ENCODE results near the gene HSD17B1.
A peak's percentile ranks its signal among the peaks of the same experiment; 100 is the strongest.
"Not testable (repeated sequence)": the region's sequence is repeated elsewhere in the genome, so short reads cannot be mapped to it uniquely, and the experiment has no call there.

Gene HSD17B1

GRCh38 chr17:42552736-42553135 is at the start of gene HSD17B1:
TSS of gene HSD17B1 (plus strand) at chr17:42552923. CDS start at chr17:42552934, 11 bp downstream.
- DNase-seq (ENCODE audit: low spot score): not testable (repeated sequence)

DNA sequence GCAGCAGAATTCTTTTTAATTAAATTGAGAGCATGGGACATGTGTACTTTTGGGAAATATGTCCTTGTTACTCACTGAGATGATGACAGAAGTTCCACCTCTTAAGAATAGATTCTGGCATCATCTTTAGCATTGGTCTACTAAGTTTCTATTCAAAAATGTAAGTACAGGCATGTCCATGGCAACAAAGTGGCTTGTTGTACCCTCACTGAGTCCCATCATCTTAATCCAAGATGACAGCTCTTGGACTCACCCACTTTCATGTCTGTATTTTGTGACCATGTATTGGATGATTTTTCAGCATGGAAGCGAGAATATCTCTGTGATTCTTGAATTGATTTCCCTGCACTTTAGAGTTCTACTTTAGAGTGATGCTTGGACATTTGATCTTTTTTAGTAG is 49.8 kb upstream of the HSD17B1 start:
- DNase-seq (ENCODE audit: low spot score): no peak

DNA sequence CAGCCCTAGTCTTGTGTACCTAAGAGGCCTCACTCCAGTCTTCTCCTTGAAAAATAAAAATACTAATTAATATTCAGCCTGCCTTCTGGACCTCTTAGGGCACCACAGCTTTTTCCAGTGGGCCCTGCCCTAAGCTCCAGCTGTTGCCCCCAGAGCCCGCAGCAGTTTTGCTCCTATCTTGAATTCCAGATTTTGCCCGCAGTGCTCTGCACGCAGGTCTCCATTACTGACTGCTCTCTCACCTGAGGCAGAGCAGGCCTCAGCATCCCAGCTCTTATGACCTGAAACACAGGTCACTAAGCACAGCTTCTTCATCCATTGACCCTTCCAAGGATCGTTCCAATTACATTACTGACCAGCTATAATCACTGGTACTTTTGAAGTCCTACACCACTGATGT is 45.1 kb upstream of the HSD17B1 start:
- DNase-seq (ENCODE audit: low spot score): no peak

DNA sequence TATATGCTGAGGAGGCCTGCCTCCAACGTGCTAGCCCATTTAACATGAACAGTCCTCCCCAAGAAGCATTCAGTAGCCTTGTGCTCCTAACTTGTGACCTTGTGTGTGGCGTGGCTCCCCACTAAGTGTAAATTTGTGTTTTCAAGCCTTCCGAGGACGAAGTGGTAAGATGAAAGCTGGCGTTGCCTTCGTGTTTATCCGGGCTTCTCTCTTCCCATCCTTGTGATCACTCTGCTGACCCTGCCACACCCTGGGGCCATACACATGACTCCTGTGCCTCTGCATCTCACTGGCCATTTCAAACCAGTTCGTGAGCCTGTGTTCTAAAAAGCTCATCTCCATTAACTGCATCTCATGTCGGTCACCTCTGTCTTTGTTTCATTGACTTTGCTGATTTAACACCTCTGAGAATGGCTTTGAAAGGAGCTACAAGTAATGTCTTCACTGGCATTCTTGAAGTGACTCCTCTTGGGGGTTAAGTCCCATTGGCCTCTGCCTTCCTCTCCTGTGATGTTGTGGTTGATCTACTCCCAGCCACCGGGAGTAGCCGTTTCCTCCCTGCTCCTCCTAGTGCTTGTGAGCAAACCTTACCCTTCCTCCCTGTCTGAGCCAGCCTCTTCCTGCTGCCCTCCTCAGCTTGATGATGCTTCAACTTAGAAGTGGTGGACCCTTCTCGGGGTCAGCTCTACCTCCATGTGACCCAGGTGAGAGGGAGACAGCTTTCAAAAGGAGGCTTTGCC is 44.1 kb upstream of the HSD17B1 start:
- no peak for DNase-seq (ENCODE audit: low spot score)

GRCh38 chr17:42509409-42509808 is 43.3 kb upstream of the HSD17B1 start:
- no peak for DNase-seq (ENCODE audit: low spot score)

- no peak for DNase-seq (ENCODE audit: low spot score)
Measured at GRCh38 chr17:42509841-42510240, 42.9 kb upstream of the HSD17B1 start.

- DNase-seq (ENCODE audit: low spot score): no peak
Measured at GRCh38 chr17:42512246-42512645, 40.5 kb upstream of the HSD17B1 start.

GRCh38 chr17:42512733-42513251 is 39.9 kb upstream of the HSD17B1 start:
- DNase-seq (ENCODE audit: low spot score): no peak

DNA sequence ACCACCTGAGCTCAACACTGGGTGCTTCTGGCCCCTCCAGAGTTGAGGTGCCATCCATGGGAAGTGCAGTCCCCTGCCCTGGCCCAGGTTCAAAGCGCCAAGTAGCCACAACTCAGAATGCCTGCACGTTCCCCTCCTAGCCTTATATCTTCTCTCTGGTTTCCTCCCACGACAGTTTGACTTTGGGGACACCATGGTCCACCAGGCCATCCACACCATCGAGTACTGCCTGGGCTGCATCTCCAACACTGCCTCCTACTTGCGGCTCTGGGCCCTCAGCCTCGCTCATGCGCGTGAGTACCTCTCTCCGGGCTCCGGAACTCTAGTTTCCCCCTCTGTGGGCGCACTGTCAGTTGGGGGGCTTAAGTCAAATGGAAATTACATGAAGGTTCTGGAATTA is 39.0 kb upstream of the HSD17B1 start:
- DNase-seq (ENCODE audit: low spot score): no peak

DNA sequence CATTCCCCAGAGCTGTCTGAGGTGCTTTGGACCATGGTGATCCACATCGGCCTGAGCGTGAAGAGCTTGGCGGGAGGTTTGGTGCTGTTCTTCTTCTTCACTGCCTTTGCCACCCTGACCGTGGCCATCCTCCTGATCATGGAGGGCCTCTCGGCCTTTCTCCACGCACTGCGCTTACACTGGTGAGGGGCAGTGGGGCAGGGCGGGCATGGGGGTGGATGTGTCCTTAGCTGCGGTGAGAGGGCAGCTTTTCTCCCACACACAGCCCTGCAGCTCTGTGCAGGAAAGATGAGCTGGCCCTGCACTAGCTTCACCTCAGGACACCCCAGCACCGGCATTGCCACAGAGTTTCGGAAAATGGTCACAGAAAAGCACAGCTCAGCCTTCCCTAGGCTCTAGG is 38.4 kb upstream of the HSD17B1 start:
- DNase-seq (ENCODE audit: low spot score): no peak

DNA sequence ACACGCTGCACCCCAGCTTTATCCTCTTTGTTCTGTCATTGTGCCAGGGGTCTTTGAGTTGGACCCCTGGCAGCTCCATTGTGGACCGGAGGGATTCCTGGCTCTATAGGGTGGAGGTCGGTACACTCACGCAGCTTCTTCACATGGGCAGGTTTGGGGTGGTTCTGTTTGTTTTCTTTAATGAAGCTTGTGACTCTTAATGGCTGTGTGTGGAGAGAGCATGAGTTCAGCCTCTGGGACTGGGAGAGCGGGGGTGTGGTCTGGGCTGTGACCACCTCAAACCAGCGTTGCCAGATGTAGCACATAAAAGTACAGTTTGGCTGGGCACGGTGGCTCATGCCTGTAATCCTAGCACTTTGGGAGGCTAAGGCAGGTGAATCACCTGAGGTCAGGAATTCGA is 37.9 kb upstream of the HSD17B1 start:
- no peak for DNase-seq (ENCODE audit: low spot score)

GRCh38 chr17:42517516-42517915 is 35.2 kb upstream of the HSD17B1 start:
- DNase-seq (ENCODE audit: low spot score): peak; percentile 97

DNA sequence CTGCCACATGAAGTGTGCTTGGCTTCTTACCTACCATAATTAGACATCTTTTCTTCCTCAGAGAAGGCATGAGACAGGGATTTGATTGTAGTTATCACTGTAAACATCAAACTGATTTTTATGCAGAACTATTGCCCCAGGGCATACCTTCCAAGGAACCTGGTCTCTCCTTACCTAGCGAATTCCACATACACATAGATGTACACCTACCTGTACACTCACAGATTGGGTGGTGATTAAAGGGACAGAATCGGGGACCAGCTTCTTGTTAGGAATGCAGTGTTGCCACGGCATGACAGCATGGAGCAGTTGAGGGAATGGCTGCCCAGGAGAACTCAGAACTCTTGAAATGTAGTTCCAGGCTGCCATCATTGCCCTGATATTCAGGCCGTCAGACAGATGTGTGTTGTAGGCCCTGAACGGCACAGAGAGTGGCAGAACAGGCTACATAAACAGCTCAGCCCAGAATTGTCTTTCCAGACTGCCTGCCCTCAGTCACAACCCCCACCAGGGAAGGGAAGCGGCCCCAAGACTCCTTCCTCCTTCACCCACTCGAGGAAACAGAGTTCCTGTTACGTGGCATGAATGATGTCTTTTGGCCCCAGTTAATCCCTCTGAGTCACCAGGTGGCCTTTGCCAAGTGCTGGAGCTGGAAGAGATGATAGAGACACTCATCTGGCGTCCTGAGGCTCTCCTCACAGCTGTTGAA is 34.5 kb upstream of the HSD17B1 start:
- peak; percentile 89 for DNase-seq (ENCODE audit: low spot score)

DNA sequence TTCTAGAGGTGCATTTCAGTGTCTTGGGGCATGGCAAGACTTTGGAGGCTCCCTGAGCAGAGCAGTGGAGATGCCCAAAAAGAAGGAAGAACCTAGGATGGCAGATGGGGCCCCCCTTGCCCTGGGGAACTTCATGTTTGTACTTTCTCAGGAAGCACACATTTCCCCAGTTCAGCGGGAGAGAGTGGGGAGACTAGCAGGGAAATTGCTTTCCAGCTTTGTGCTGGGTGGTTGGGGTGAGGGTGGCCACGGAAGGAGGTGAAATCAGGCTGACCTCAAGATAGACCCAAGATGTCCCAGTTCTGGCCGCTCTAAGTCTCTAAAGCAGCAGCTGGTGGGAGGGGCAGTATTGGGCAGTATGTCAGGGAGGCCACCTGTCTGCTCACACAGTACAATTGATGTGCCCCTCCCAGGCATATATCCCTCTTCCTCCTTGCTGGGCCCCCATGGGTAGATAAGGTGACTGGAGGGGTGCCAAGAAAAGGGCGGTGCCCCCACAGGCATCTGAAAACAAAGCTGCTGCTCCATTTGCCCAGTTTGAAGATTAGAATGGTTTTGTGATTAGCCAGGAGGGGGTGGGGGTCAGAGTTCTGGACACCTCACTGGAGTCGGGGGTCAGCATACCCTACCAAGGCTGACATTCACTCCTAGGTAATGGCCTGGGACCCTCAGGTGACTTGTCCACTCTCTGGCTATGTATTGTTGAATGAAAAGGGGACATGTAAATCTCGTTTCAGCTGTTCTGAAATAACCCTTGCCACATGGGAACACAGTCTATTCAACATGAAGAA is 33.8 kb upstream of the HSD17B1 start:
- DNase-seq (ENCODE audit: low spot score): no peak

DNA sequence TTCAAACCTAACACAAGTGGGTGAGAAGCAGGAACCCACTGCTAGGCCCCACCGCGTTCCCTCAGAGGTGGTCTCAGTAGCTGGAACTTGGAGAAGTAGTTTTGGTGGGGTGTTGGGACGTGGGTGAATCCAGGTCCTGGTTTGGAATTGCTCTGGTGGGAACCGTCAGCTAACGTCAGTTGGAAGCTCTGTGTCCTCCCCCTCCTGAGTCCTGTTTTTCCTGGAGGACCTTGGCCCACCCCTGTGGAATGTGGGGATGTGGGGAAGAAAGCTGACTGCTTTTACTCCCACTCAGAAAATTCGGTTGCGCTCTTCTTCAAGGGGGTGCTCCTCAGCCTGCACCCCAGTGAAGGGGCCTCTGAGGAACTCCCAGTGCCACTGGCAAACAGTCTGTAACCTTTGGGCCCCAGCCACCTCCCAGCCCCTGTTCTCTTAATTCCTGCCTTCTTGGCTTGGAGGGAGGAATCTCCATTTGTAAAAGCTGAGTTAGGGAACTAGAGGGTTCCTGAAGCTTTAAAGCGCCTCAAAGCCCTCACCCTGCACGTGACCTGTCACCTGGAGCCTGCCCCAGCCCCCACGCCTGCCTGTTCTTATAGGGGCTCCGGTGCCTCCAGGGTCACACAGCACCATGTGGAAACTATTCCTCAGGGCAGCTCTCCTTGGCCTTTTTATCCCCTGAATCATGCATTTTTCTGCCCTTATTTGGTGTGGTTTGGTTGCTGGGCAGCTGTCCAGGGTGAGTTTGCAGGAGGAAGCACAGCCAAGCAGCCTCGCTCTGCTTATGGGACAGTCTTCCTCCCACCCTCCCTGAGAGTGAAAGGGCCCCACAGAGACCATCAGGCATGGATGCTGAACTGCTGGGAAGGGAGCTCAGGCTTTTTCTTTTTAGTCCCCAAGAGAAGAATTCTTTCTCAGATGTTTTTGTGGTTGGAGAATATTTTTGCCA is 32.9 kb upstream of the HSD17B1 start:
- peak; percentile 93 for DNase-seq (ENCODE audit: low spot score)

DNA sequence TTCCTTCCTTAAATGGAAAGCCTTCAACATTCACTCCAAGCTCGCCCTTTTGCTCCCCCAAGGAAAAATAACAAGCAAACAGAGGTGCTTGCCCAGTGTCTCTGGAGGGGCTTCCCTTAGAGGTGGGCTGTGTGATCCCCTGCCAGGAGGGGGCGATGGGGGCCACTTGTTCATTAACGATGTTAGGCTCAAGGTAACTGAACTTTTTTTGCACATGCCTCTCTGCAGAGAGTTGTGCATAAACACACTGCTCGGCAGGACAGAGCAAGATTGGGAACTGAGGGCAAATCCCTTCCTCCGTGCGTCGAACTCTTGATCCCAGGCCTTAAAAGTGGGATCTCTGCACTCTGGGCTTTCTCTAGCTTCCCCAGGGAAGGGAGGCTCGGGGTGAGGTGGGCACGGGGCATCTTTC is 32.2 kb upstream of the HSD17B1 start:
- DNase-seq (ENCODE audit: low spot score): no peak

- DNase-seq (ENCODE audit: low spot score): no peak
Measured at GRCh38 chr17:42521036-42521435, 31.7 kb upstream of the HSD17B1 start.

GRCh38 chr17:42521666-42522262 is 31.0 kb upstream of the HSD17B1 start:
- no peak for DNase-seq (ENCODE audit: low spot score)

DNA sequence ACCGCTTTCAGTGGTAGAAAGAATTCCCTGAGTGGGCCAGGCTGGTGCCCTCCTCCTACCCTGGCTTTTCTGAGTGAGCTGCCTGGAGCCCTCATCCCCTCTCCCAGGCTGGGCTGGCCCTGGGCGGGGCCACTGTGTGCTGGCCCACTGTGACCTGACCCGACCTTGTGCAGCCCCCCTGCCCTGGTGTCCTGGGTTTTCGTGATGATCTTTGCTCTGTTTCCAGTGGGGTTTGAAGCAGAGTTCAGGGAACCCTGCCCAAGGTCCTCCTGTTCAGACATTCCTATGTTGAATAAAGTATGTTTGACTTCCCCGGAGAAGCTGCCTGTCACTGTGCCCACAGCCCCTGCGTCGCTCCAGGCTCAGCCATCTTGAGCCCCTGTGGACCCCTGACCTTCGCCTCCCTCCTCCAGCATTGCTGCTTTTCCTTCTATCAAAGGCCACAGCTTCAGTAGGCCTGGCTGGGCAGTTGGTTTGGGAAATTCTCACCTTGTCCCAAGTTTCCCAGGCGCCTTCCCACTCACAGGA is 30.4 kb upstream of the HSD17B1 start:
- DNase-seq (ENCODE audit: low spot score): no peak

DNA sequence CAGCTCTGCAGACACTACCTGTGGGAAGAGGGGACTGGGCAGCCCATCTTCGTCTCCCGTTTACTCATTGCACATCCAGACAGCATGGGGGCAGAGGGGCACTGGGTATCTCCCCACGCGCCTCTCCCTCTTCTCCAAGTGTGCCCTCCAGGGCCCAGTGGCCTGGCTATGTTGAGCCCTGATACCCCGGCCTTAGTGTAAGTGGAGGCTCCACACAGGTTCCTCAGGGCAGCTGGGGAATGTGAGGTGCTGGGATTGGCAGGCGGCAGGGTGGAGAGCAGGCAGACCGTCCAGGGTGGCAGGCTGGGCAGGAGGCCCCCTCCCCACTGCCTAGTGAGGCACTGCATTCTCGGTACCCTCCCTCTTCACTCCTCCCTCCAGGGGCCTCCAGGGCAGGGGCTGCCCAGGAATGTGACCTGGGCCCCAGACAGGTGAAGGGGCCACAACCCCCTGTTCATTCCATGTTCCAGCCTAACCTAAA is 29.9 kb upstream of the HSD17B1 start:
- DNase-seq (ENCODE audit: low spot score): no peak

DNA sequence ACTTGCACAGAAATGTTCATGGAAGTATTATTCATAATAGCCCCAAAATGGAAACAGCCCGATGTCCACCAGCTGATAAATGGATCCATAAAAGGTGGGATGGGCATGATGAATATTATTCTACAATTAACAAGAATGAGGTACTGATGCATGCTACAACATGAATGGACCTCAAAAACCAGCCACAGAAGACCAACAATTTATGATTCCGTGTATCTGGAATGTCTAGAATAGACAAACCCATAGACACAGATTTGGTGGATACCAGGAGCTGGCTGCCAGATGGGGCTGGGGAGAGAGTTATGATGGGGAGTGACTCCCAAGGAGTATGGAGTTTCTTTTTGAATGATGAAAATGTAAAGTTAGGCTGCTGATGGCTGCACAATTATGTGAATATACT is 27.5 kb upstream of the HSD17B1 start:
- peak; percentile 46 for DNase-seq (ENCODE audit: low spot score)
